Heart left ventricle (tissue), 16 donors: ENCODE results near the gene CUX1. TPM values are rescaled to one million over a fixed set of nuclear protein-coding genes. Genes with fewer than 3 reads are reported as not detected.

ENCODE experiments used
- ATAC-seq, 4 donors: fragments of 200-7000 bp; cut with Tn5 transposase; one replicate each; pipeline ENCODE4 v1.9.1; 2020 to 2022; ENCODE audit warnings: moderate library complexity in 4 of 4, mild to moderate bottlenecking in 3 of 4, moderate number of reproducible peaks in 1 of 4
- DNase-seq, 5 donors: peaks; one replicate each; pipeline ENCODE4 v3.0.0-alpha.2; 2020
- H3K27ac ChIP-seq, 12 donors: fragments of 200-600 bp; sonication (generic) in 4 of 12; one replicate each; pipeline versions ENCODE4 v1.5.0 to v1.8.0; 2016 to 2022; ENCODE audit warnings: mild to moderate bottlenecking in 2 of 12
- H3K27me3 ChIP-seq, 9 donors: fragments of 200-600 bp; sonication (generic) in 2 of 9; one replicate each; pipeline versions ENCODE4 v1.5.1 to v1.8.0; 2016 to 2022; ENCODE audit warnings: mild to moderate bottlenecking in 3 of 9
- H3K36me3 ChIP-seq, 9 donors: fragments of 200-600 bp; sonication (generic) in 2 of 9; one replicate each; pipeline versions ENCODE4 v1.5.0 to v1.8.0; 2018 to 2022; ENCODE audit warnings: mild to moderate bottlenecking in 2 of 9
- H3K4me1 ChIP-seq, 12 donors: fragments of 200-600 bp; sonication (generic) in 4 of 12; one replicate each; pipeline versions ENCODE4 v1.5.0 to v1.8.0; 2016 to 2022; ENCODE audit warnings: mild to moderate bottlenecking in 3 of 12
- H3K4me3 ChIP-seq, 12 donors: fragments of 200-600 bp; sonication (generic) in 4 of 12; one replicate each; pipeline versions ENCODE4 v1.5.0 to v1.8.0; 2017 to 2022; ENCODE audit warnings: mild to moderate bottlenecking in 9 of 12, moderate library complexity in 4 of 12
- H3K9me3 ChIP-seq, 12 donors: fragments of 200-600 bp; sonication (generic) in 4 of 12; one replicate each; pipeline versions ENCODE4 v1.5.0 to v1.8.0; 2016 to 2022; ENCODE audit warnings: mild to moderate bottlenecking in 1 of 12
- CTCF ChIP-seq, 12 donors: fragments of 200-600 bp; sonication (generic) in 4 of 12; IDR thresholded peaks; one replicate each; pipeline versions ENCODE4 v1.5.0 to v1.8.0; 2018 to 2022; ENCODE audit warnings: antibody characterized with exemption in 12 of 12, mild to moderate bottlenecking in 5 of 12
- POLR2A ChIP-seq, 2 donors: fragments of 450-650 bp; IDR thresholded peaks; one replicate each; pipeline ENCODE4 v1.6.1; 2017; ENCODE audit warnings: antibody characterized with exemption in 2 of 2, mild to moderate bottlenecking in 2 of 2, moderate library complexity in 2 of 2
- WGBS, 4 donors: extraction: QIAGEN DNeasy Blood & Tissue Kit in 2 of 4; methylation state at CpG; one replicate each; pipeline versions ENCODE4 v1.1.5 to v1.1.7; 2013 to 2018; 5-methylcytosine and 5-hydroxymethylcytosine counted together
- intact Hi-C, 10 donors: fragments of 100-400 bp; cut with DNase I; formaldehyde crosslinking; loops; one replicate each; pipeline versions ENCODE4 v1.11.1 to v1.14.2; 2022
- polyA plus RNA-seq, 2 donors: library from polyadenylated mRNA; stranded (reverse); fragments of 200-250 nt; gene quantifications; one replicate each; pipeline ENCODE4 v1.2.3, GENCODE V29; 2013
- total RNA-seq, 9 donors: library from RNA; depleted of rRNA in 2 of 9; stranded (reverse); fragments of >200 nt in 2 of 9; fragmentation: NEBNext Ultra II Directional in 3 of 9; extraction: Animal tissue kit (Norgen Biotek cat#: 25700) in 3 of 9; gene quantifications; one replicate each; pipeline versions ENCODE4 v1.1.0 to v1.2.4, GENCODE V29; 2016 to 2023
- donor health status: ischemic (EF 13 %, LVEDD 7.1; RV severe dilation, severe dysfunction).
- donor health status: healthy with polysubstance abuse.
- donor health status: DM: no; HTN: yes; CAD: no.
- donor health status: DM: no; HTN: no; CAD: no.
- donor health status: ischemic (EF 25% LVEDD 6.9; RV normal size, moderate dysfunction).
- donor health status: ischemic (EF 25% LVEDD 5.7; RV mildly dilated, moderate dysfunction).
- donor health status: healthy.
- donor health status: DM: yes; HTN: yes; CAD: no.
- donor health status: ischemic (EF 35%, LVEDD 5.7; RV mildly dilated, moderate dysfunction).
- donor health status: nonischemic (EF 11% LVEDD 7.7; RV severe dilation, severe dysfunction).
- donor health status: DM: yes; HTN: yes; CAD: no.
- donor health status: PGD.
- donor health status: ischemic (EF 29% LVEDD 5.4; RV normal size, mild dysfunction).
- donor health status: nonischemic (EF 23%, LVEDD 6.1; RV moderate dilation, normal function).

CUX1 gene
- total and polyA plus RNA-seq, 11 donors: 51.9 to 173 (median 122) TPM

GRCh38 chr7:101902680-101903514 lies 85.5 kb downstream of the CUX1 start:
- Histone ChIP-seq H3K36me3 (no peaks in the 10 kb centered on the region), H3K9me3 (no peaks in the 10 kb centered on the region), H3K27me3 (no peaks in the 10 kb centered on the region), H3K27ac (peak overlapping the region in 1 of 12 donors; percentile 79), H3K4me1 (peaks cover 0 to 62% (median 29%) of the 10 kb centered on the region in 12 donors), H3K4me3 (no peak overlapping the region)
- ATAC-seq (no peak), DNase-seq (no peak)
- intact Hi-C loops: no loop called here
- 85 to 89% (median 86%) methylated on average over 17 to 18 of the region's 18 CpGs for WGBS, 4 donors
- TF ChIP-seq CTCF (IDR thresholded peaks at IDR 0.05) (no peak), POLR2A (IDR thresholded peaks at IDR 0.05) (no peak)

- no peak for TF ChIP-seq POLR2A (IDR thresholded peaks at IDR 0.05)
- TF ChIP-seq CTCF (IDR thresholded peaks at IDR 0.05): no peak
- H3K27ac ChIP-seq: no peak overlapping the region
- WGBS, 4 donors: 87 to 95% (median 92%) methylated on average over 13 of the region's 13 CpGs
- no peaks in the 10 kb centered on the region for H3K27me3 ChIP-seq
- intact Hi-C loops: no loop called here
- ATAC-seq: no peak
- no peaks in the 10 kb centered on the region for H3K9me3 ChIP-seq
- no peak overlapping the region for H3K4me3 ChIP-seq
- H3K4me1 ChIP-seq: peaks cover 0 to 56% (median 28%) of the 10 kb centered on the region in 12 donors
- DNase-seq: no peak
- H3K36me3 ChIP-seq: no peaks in the 10 kb centered on the region
Observed at GRCh38 chr7:101903515-101903868, 86.1 kb downstream of the CUX1 start.

- H3K27ac ChIP-seq: no peak overlapping the region
- peaks cover 0 to 51% (median 25%) of the 10 kb centered on the region in 12 donors for H3K4me1 ChIP-seq
- WGBS, 4 donors: 90 to 97% (median 92%) methylated on average over 10 of the region's 10 CpGs
- H3K27me3 ChIP-seq: no peaks in the 10 kb centered on the region
- H3K4me3 ChIP-seq: no peak overlapping the region
- H3K9me3 ChIP-seq: no peaks in the 10 kb centered on the region
- ATAC-seq (no peak), DNase-seq (no peak)
- H3K36me3 ChIP-seq: no peaks in the 10 kb centered on the region
- TF ChIP-seq CTCF (IDR thresholded peaks at IDR 0.05) (no peak), POLR2A (IDR thresholded peaks at IDR 0.05) (no peak)
- intact Hi-C loops: no loop called here
Observed at GRCh38 chr7:101904019-101904418, 86.6 kb downstream of the CUX1 start.

- H3K36me3 ChIP-seq: no peaks in the 10 kb centered on the region
- intact Hi-C loops: no loop called here
- 77 to 87% (median 83%) methylated on average over 17 of the region's 17 CpGs for WGBS, 4 donors
- no peak overlapping the region for H3K4me3 ChIP-seq
- no peak for DNase-seq
- no peak for TF ChIP-seq CTCF (IDR thresholded peaks at IDR 0.05)
- no peak for TF ChIP-seq POLR2A (IDR thresholded peaks at IDR 0.05)
- no peak overlapping the region for H3K27ac ChIP-seq
- H3K4me1 ChIP-seq: peaks cover 0 to 39% (median 17%) of the 10 kb centered on the region in 12 donors
- H3K27me3 ChIP-seq: no peaks in the 10 kb centered on the region
- ATAC-seq: no peak
- H3K9me3 ChIP-seq: no peaks in the 10 kb centered on the region
Observed at GRCh38 chr7:101905203-101905865, 87.9 kb downstream of the CUX1 start.
